Testis (tissue), 2 donors: ENCODE measurements around the gene EIF4G3.

Source experiments
- POLR2A ChIP-seq: fragments of 450-650 bp; IDR thresholded peaks from one replicate; pipeline ENCODE4 v1.6.1; 2017; ENCODE audit warnings: antibody characterized with exemption, mild to moderate bottlenecking, moderate library complexity
- TF ChIP-seq, protein P1 (sequence below), 3 experiments: fragments of 450-650 bp in 2 of 3; fragments of 200-600 bp in 1 of 3; sonication (generic) in 1 of 3; IDR thresholded peaks; one replicate each; pipeline ENCODE4 v1.5.1; 2016 to 2019; ENCODE audit warnings: antibody characterized with exemption in 3 of 3, mild to moderate bottlenecking in 2 of 3, moderate library complexity in 1 of 3

DNA sequence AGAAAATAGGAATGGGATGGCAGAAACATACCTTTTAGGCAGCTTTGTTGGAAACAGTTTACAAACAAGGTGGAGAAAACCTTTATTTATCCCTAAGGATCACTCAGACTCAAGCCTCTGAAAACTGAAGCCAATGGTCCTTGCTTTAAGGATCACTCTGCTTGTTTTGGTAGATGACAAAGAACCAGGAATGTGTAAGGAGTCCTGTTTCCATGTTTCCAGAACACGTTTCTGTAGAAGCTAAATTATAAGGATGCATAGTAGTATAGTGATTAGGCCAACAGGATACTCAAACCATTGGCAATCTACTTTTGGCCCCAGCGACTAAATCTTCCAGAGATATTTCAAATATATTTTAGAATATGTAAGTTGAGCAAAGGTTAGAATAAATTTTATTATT, 240.5 kb downstream of the EIF4G3 start:
- TF ChIP-seq, protein P1, sequence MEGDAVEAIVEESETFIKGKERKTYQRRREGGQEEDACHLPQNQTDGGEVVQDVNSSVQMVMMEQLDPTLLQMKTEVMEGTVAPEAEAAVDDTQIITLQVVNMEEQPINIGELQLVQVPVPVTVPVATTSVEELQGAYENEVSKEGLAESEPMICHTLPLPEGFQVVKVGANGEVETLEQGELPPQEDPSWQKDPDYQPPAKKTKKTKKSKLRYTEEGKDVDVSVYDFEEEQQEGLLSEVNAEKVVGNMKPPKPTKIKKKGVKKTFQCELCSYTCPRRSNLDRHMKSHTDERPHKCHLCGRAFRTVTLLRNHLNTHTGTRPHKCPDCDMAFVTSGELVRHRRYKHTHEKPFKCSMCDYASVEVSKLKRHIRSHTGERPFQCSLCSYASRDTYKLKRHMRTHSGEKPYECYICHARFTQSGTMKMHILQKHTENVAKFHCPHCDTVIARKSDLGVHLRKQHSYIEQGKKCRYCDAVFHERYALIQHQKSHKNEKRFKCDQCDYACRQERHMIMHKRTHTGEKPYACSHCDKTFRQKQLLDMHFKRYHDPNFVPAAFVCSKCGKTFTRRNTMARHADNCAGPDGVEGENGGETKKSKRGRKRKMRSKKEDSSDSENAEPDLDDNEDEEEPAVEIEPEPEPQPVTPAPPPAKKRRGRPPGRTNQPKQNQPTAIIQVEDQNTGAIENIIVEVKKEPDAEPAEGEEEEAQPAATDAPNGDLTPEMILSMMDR (IDR thresholded peaks at IDR 0.05): no peak
- no peak for TF ChIP-seq POLR2A
